Activated CD8-positive, alpha-beta T cell treated with anti-CD3 and anti-CD28 coated beads, Interleukin-2, amount 10 ng/mL, durations not matched to agents 7 days and 5 days (primary cell): Measurements from ENCODE around the gene DNER. TPM values are rescaled to one million over a fixed set of nuclear protein-coding genes. Genes with fewer than 3 reads are reported as not detected.

Experiments used
- ATAC-seq: fragments of 150-1000 bp; cut with Tn5 transposase; one replicate; pipeline ENCODE4 v1.10.0; 2021; ENCODE audit warnings: moderate library complexity
- CTCF ChIA-PET: fragments of 350-600 bp; sonication (Branson Sonifier 250); formaldehyde crosslinking; loops from one replicate; lab custom pipeline; 2021; ENCODE audit warnings: antibody characterized with exemption; lab: Charles Lee
- POLR2A ChIA-PET: fragments of 350-600 bp; sonication (Branson Sonifier 250); formaldehyde crosslinking; loops from one replicate; lab custom pipeline; 2021; ENCODE audit warnings: antibody characterized with exemption; lab: Charles Lee
- DNase-seq: peaks from one replicate; pipeline ENCODE4 v3.0.0-alpha.2; 2020
- H3K27ac Mint-ChIP-seq: one replicate; pipeline ENCODE4 v1.8.0; 2021; ENCODE audit warnings: mild to moderate bottlenecking, mixed read lengths
- H3K27me3 Mint-ChIP-seq: one replicate; pipeline ENCODE4 v1.8.0; 2021; ENCODE audit warnings: low read depth, mixed read lengths
- H3K36me3 Mint-ChIP-seq: one replicate; pipeline ENCODE4 v1.8.0; 2021; ENCODE audit warnings: low read depth, mixed read lengths
- H3K4me1 Mint-ChIP-seq: one replicate; pipeline ENCODE4 v1.8.0; 2021; ENCODE audit warnings: low read depth, mixed read lengths
- H3K4me3 Mint-ChIP-seq: one replicate; pipeline ENCODE4 v1.8.0; 2021; ENCODE audit warnings: mild to moderate bottlenecking, mixed read lengths
- H3K9me3 Mint-ChIP-seq: one replicate; pipeline ENCODE4 v1.8.0; 2022; ENCODE audit warnings: mixed read lengths; ENCODE audit not compliant: insufficient read depth
- total RNA-seq, 2 experiments: library from RNA; stranded (reverse); gene quantifications; one replicate each; pipeline ENCODE4 v1.2.3, GENCODE V29; 2021

Gene DNER
- total RNA-seq, 2 experiments from 2014 or later: not detected

DNA sequence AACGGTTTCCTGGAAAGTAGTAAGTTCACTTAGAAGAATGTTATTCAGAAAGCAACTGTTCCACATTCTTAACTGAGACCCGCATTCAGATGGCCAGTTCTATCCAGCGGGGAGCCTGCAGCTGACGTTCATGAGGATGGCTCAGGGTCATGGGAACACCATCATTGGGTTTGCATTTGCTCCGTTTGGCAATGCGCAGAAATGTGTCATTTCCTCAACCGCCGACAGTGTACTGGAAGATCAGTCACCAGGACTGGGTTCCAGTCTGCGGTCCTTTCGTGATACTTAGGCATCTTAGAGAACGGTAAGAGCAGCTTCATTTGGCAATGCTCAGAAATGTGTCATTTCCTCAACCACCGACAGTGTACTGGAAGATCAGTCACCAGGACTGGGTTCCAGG is 104.0 kb downstream of the DNER start:
- CTCF ChIA-PET: no interaction called here
- ATAC-seq (no peak), DNase-seq (no peak)
- Mint-ChIP-seq H3K9me3 (no peaks in the 10 kb centered on the region), H3K36me3 (no peaks in the 10 kb centered on the region), H3K4me3 (no peak overlapping the region), H3K27ac (no peak overlapping the region), H3K4me1 (no peaks in the 10 kb centered on the region), H3K27me3 (no peaks in the 10 kb centered on the region)
- POLR2A ChIA-PET: no interaction called here

DNA sequence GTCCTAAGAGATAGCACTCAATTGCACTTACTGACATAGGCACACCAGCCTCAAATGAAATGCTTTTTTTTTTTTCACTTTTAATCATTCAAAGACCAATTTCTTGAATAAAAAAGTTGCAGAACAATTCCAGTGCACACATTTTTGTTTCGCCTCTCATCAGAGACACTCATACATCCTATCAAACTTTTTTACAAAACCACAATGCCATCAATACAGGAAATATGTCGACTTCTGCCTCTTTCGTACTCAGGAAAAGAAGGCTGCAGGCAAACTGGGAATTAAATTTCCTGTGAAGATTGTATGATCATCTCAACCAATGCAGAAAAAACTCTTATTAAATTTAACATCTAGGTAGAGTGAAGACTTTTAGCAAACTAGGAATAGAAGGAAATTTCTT is 112.4 kb downstream of the DNER start:
- DNase-seq (no peak), ATAC-seq (no peak)
- Mint-ChIP-seq H3K4me1 (no peaks in the 10 kb centered on the region), H3K9me3 (no peaks in the 10 kb centered on the region), H3K4me3 (no peak overlapping the region), H3K27ac (no peak overlapping the region), H3K36me3 (no peaks in the 10 kb centered on the region), H3K27me3 (peaks cover 8% of the 10 kb centered on the region)
- POLR2A ChIA-PET: no interaction called here
- CTCF ChIA-PET: no interaction called here

DNA sequence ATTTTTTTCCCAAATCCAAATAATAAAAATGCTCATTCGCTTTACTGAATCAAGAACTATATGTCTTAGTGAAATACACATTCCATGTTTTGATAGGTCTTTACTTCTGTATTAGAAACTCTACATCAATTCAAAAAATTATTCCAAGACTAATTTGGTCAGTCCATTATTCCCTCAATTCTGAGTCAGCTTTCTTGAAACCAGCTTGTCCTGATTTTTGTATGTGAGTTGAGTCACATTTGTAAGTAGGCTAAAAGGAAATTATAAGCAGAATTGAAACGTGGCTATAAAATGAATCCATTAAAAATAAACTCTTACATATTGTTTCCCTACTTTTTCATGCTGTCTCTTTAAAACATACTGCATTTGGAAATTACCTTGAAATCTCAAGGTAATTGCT is 113.0 kb downstream of the DNER start:
- Mint-ChIP-seq H3K4me3 (no peak overlapping the region), H3K9me3 (no peaks in the 10 kb centered on the region), H3K27ac (no peak overlapping the region), H3K27me3 (peaks cover 8% of the 10 kb centered on the region), H3K4me1 (no peaks in the 10 kb centered on the region), H3K36me3 (no peaks in the 10 kb centered on the region)
- ChIA-PET CTCF (no interaction called here), POLR2A (no interaction called here)
- ATAC-seq: no peak
- no peak for DNase-seq

DNA sequence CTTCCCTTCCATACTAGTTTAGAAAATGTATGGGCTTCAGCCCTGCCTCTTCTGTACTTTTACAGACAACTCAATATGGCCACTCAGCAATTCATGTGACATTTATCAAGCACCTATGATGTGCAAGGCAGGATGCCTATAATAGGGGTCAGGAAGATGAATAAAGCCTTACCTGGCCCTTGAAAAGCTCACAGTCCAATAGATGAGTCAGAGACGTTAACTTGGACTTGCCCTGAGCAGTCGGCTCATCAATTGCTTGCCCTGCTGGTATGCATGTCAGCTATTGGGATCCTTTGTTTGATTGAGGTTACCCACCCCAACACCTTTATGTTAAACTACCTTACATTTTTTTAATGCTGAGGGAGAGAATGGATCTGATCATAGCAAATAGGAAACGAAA is 116.1 kb downstream of the DNER start:
- POLR2A ChIA-PET: no interaction called here
- no peaks in the 10 kb centered on the region for H3K9me3 Mint-ChIP-seq

DNA sequence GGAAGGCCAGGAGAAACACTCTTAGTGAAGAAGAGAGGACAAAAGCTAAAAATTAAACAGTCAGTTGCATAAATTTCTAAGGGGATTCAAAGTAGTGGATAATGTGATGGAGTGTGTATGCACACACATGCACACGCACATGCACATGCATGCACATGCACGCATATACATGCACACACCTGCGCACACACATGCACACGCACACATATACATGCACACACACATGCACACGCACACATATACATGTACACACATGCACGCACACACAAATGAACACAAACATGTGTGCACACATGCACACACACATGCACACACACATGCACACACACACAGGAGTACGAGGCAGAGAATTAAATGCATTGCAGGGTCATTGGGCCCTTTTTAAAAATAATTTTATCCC is 117.6 kb downstream of the DNER start:
- H3K27ac Mint-ChIP-seq: no peak overlapping the region
- H3K4me3 Mint-ChIP-seq: no peak overlapping the region
- no peaks in the 10 kb centered on the region for H3K36me3 Mint-ChIP-seq
- H3K27me3 Mint-ChIP-seq: peaks cover 6% of the 10 kb centered on the region
- ChIA-PET CTCF (interaction anchor here (1.0 kb wide), 2 partner anchors 10 kb away, joined by 3 to 4 read pairs; no protein-coding TSS in a partner anchor), POLR2A (no interaction called here)
- no peaks in the 10 kb centered on the region for H3K9me3 Mint-ChIP-seq
- DNase-seq (no peak), ATAC-seq (no peak)
- H3K4me1 Mint-ChIP-seq: no peaks in the 10 kb centered on the region

More for the DNA sequence above, 116.1 kb downstream of the DNER start:
- Mint-ChIP-seq H3K36me3 (no peaks in the 10 kb centered on the region), H3K4me1 (no peaks in the 10 kb centered on the region), H3K27ac (no peak overlapping the region), H3K27me3 (peaks cover 10% of the 10 kb centered on the region), H3K4me3 (no peak overlapping the region)
- CTCF ChIA-PET: no interaction called here
- no peak for ATAC-seq
- no peak for DNase-seq

DNA sequence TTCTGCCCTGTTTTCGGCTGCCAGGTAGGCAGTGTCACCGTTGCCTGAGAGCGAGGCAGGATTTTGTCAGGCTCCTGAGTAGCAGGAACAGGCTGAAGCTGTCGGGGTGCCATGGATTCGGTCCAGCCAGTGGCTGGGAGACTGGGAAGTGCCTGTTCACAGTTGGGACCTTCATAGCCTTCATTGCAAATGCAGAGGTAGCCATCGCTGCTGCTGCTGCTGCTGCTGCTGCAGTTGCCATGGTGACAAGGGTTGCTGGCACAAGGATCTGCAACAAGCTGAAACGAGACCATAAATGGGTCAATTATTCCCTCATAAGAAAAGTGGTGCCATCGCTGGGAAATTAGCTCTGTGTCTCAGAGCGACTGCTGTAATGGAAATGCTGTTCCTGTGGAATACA is 122.7 kb downstream of the DNER start:
- no peak for ATAC-seq
- no peak overlapping the region for H3K4me3 Mint-ChIP-seq
- ChIA-PET CTCF (no interaction called here), POLR2A (no interaction called here)
- H3K4me1 Mint-ChIP-seq: no peaks in the 10 kb centered on the region
- H3K27me3 Mint-ChIP-seq: peaks cover 12% of the 10 kb centered on the region
- no peak overlapping the region for H3K27ac Mint-ChIP-seq
- H3K9me3 Mint-ChIP-seq: no peaks in the 10 kb centered on the region
- H3K36me3 Mint-ChIP-seq: no peaks in the 10 kb centered on the region
- no peak for DNase-seq

DNA sequence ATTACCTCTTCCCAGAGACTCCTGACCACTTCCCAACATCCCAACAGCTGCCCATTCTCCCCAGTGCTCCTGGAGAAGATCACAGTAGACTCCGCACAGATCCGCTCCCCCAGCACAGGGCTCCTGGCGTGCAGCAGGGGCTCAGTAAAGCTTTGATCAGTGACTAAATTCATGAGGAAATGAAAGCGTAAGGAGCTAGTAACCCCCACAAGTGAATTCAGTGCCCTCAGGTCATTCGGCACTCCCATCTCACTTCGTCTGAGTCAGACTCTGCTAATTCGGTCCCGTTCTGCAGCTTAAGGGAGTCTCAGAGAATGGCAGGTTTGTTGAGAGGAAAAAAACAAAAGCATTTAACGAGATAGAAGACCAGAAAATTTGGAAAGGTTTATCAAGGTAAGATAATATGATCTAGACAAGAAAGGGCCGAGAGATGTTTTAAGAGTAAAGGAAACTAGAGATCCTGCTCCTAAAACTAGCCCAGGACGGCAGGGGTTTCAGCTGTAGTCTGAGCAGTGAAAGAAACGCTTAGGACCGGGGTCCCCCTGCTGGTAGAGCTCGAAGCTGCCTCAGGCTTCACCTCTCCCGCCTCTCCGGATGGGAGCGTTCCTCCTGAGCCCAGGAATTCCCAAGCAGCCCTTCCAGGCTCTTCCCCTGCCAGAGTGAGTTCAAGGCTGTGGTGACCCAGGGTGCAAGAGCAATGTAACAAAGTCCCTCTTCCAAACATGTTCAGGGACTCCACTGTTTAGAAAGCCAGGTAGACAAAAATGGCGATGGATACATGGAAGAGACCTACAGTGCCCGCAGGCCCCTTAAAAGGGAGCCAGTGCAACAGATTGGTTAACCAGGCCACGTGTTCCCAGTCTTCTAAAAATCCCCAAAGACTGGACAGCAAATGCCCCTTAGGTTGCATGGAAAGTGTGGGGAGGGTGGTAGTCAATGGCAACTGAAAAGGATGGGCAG is 127.3 kb downstream of the DNER start:
- ChIA-PET CTCF (interaction anchor here (0.9 to 1.1 kb wide), 4 partner anchors 9 to 1696 kb away, joined by 3 to 8 read pairs (median 4); no protein-coding TSS in a partner anchor), POLR2A (no interaction called here)
- Mint-ChIP-seq H3K4me3 (no peak overlapping the region), H3K27me3 (peaks cover 9% of the 10 kb centered on the region), H3K4me1 (no peaks in the 10 kb centered on the region), H3K27ac (no peak overlapping the region), H3K36me3 (no peaks in the 10 kb centered on the region), H3K9me3 (no peaks in the 10 kb centered on the region)
- DNase-seq (peak; percentile 29), ATAC-seq (peak; percentile 76)

DNA sequence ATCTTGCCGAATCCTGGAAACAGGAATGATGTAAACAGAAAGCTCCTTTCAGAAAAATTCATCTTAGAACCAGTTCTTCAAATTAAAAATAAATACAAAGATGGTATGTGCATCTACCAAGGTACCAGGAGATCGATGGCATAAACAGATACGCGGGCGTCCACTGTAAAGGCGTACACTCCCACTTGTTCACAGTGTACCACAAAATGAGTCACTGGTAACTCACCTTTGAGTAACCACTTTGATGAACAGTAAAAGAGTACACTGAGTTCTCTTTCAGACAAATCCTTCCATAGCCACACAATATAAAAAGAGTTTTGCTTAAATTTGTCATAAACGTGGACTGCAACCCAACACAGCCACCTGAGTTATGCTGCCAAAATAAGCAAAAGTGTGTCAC is 128.3 kb downstream of the DNER start:
- Mint-ChIP-seq H3K9me3 (no peaks in the 10 kb centered on the region), H3K4me1 (no peaks in the 10 kb centered on the region), H3K27ac (no peak overlapping the region), H3K4me3 (no peak overlapping the region), H3K36me3 (no peaks in the 10 kb centered on the region), H3K27me3 (peaks cover 9% of the 10 kb centered on the region)
- ChIA-PET POLR2A (no interaction called here), CTCF (interaction anchor here (1.1 kb wide), 1 partner anchor 155 kb away, joined by 4 read pairs; no protein-coding TSS in a partner anchor)
- ATAC-seq (no peak), DNase-seq (no peak)

DNA sequence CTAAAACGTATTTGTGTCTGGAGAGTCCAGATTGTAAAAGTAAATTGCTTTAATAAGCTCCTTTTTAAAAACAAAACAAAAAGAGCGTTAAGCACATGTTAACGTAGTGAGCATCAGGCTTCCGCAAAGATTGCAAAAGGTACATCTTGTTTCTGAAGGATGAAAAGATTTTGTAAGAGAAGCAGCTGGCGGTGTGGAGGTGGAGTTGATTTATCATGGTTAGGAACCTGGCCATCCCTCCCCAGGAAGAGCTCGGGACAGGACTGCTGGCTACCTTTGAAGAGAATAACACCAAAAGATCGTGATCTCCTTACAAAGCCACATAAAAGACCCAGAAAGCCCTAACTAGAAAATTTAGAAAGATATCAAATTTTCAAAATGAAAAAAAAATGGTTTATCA is 132.2 kb downstream of the DNER start:
- Mint-ChIP-seq H3K27ac (no peak overlapping the region), H3K36me3 (no peaks in the 10 kb centered on the region), H3K4me1 (no peaks in the 10 kb centered on the region), H3K4me3 (no peak overlapping the region), H3K27me3 (peaks cover 7% of the 10 kb centered on the region), H3K9me3 (no peaks in the 10 kb centered on the region)
- DNase-seq (no peak), ATAC-seq (no peak)
- ChIA-PET CTCF (no interaction called here), POLR2A (no interaction called here)

DNA sequence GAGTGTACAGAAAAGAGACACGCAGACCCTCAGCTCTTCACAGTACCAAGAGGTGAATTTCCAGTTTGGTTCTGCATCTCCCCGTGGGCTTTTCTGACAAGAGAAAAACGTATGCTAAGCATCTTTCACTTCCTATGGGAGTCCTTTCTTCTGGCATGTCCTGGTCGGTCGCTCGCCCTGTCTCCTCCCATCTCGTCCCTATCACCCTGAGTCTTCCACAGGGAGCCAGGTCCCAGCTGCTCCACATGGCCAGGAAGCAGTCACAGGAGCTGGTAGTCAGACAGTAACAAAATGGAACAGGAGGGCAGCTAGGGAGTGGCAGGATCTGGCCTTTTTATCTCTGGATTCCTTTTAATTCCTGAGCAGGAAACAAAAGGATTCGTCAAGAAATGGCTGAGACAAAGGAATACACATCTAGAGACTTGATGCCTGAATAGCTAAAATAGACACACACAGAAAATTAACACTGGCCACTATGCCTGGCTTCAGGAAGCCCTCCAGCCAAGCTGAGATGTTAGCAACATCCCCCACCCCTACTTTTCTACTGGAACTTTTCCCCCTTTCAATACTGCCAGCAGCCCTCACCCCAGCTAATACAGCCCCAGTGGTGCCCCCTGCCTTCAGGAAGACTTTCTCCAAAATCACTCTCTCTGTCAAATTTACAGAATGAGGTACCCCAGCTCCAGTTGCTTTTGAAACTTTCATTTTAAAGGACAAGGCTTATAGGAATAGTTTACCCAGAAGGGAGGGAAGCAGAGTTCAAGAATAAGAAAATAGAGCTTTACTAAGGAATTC is 136.1 kb downstream of the DNER start:
- no peak overlapping the region for H3K4me3 Mint-ChIP-seq
- H3K36me3 Mint-ChIP-seq: no peaks in the 10 kb centered on the region
- H3K9me3 Mint-ChIP-seq: no peaks in the 10 kb centered on the region
- ChIA-PET CTCF (no interaction called here), POLR2A (no interaction called here)
- ATAC-seq (no peak), DNase-seq (no peak)
- no peaks in the 10 kb centered on the region for H3K4me1 Mint-ChIP-seq
- H3K27me3 Mint-ChIP-seq: peaks cover 9% of the 10 kb centered on the region
- no peak overlapping the region for H3K27ac Mint-ChIP-seq

DNA sequence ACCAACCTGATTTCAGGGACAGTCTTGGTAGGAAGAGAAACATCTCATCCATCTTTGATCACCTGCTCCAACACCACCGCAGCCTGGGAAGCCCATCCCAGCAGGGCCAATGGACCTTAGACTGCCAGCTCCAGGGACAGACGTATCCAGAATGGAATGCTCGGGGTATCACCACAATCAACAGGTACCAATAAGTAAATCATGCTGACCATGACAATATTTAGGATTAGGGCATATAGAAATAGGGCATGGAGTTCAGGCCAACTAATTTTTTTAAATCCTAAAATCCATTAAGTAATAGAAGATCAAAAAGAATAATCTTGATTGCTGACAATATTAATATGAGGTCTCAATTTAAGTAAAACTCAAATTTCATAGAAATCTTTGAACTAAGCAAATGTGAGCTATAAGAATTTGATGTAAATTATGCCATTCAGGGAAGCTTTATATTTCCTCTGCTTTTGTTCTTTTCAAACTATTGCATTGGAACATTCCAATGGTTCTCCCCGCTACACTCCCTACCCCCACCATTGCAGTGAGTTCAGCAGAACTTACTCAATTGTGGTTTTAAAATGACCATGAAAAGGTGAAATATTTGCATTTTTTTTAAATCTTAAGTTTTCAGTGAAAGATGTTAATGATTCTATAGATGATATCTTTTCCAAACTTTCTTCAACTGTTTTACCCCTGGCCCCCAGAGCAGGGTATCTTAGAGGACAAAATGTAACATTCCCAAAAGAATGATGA is 138.6 kb downstream of the DNER start:
- Mint-ChIP-seq H3K27ac (no peak overlapping the region), H3K4me1 (no peaks in the 10 kb centered on the region), H3K4me3 (no peak overlapping the region), H3K9me3 (no peaks in the 10 kb centered on the region), H3K36me3 (no peaks in the 10 kb centered on the region), H3K27me3 (peaks cover 9% of the 10 kb centered on the region)
- ATAC-seq: no peak
- CTCF ChIA-PET: no interaction called here
- no peak for DNase-seq
- POLR2A ChIA-PET: no interaction called here
